Tibial nerve (tissue), 4 donors: ENCODE data around the gene POU3F2. TPM values are rescaled to one million over a fixed set of nuclear protein-coding genes. Genes with fewer than 3 reads are reported as not detected.
A peak's percentile ranks its signal among the peaks of the same experiment; 100 is the strongest.

Experiments
- DNase-seq, 2 donors: peaks; one replicate each; pipeline ENCODE4 v3.0.0-alpha.2; 2019; ENCODE audit warnings: low spot score in 2 of 2
- H3K27ac ChIP-seq, 4 donors: fragments of 200-600 bp; sonication (generic) in 3 of 4; one replicate each; pipeline ENCODE4 v1.5.1; 2017 to 2019; ENCODE audit warnings: mild to moderate bottlenecking in 1 of 4
- H3K27me3 ChIP-seq, 2 donors: fragments of 200-600 bp; sonication (generic) in 1 of 2; one replicate each; pipeline versions ENCODE4 v1.5.1 to v1.6.0; 2017 to 2019
- H3K36me3 ChIP-seq, 3 donors: fragments of 200-600 bp; sonication (generic); one replicate each; pipeline ENCODE4 v1.5.1; 2018 to 2019
- H3K4me1 ChIP-seq, 4 donors: fragments of 200-600 bp; sonication (generic) in 3 of 4; one replicate each; pipeline ENCODE4 v1.5.1; 2017 to 2019
- H3K4me3 ChIP-seq, 4 donors: fragments of 200-600 bp; sonication (generic) in 3 of 4; one replicate each; pipeline ENCODE4 v1.5.1; 2017 to 2019; ENCODE audit warnings: mild to moderate bottlenecking in 1 of 4, moderate library complexity in 1 of 4
- H3K9me3 ChIP-seq, 4 donors: fragments of 200-600 bp; sonication (generic) in 3 of 4; one replicate each; pipeline ENCODE4 v1.5.1; 2017 to 2019
- CTCF ChIP-seq, 5 experiments: fragments of 200-600 bp in 3 of 5; fragments of 450-650 bp in 2 of 5; sonication (generic) in 3 of 5; IDR thresholded peaks; one replicate each; pipeline ENCODE4 v1.5.1; 2016 to 2019; ENCODE audit warnings: antibody characterized with exemption in 5 of 5, mild to moderate bottlenecking in 3 of 5, moderate library complexity in 2 of 5
- EP300 ChIP-seq, 2 donors: sonication (generic); formaldehyde crosslinking; IDR thresholded peaks; one replicate each; pipeline ENCODE4 v1.6.1; 2017; ENCODE audit warnings: antibody characterized with exemption in 2 of 2, mild to moderate bottlenecking in 1 of 2
- POLR2A ChIP-seq, 2 donors: fragments of 450-650 bp; IDR thresholded peaks; one replicate each; pipeline ENCODE4 v1.6.1; 2017; ENCODE audit warnings: antibody characterized with exemption in 2 of 2, mild to moderate bottlenecking in 2 of 2, moderate library complexity in 2 of 2
- WGBS, 2 donors: methylation state at CpG; one replicate each; pipeline ENCODE4 v1.1.5; 2018; 5-methylcytosine and 5-hydroxymethylcytosine counted together
- total RNA-seq, 4 donors: library from RNA; depleted of rRNA; stranded (reverse); fragments of >200 nt; gene quantifications; one replicate each; pipeline ENCODE4 v1.1.0, GENCODE V29; 2016

POU3F2 gene
- total RNA-seq, 4 donors from 2014 or later, result 1.8 to 4.4 (median 3.6) TPM

GRCh38 chr6:98875375-98875774 lies 41.0 kb downstream of the POU3F2 start:
- TF ChIP-seq CTCF (IDR thresholded peaks at IDR 0.05), result no peak
- Histone ChIP-seq H3K36me3 (peaks cover 0 to 50% (median 0%) of the 10 kb centered on the region in 3 donors), H3K27ac (no peak overlapping the region), H3K4me3 (no peak overlapping the region), H3K9me3 (no peaks in the 10 kb centered on the region), H3K4me1 (peaks cover 0 to 11% (median 0%) of the 10 kb centered on the region in 4 donors), H3K27me3 (no peaks in the 10 kb centered on the region)
- DNase-seq, result no peak
- WGBS, 2 donors, result 44 to 61% methylated on average over 2 of the region's 2 CpGs

- no peak for DNase-seq
- peaks cover 0 to 43% (median 0%) of the 10 kb centered on the region in 3 donors for H3K36me3 ChIP-seq
- 0 to 79% methylated on average over 1 of the region's 1 CpG for WGBS, 2 donors
- no peaks in the 10 kb centered on the region for H3K27me3 ChIP-seq
- no peaks in the 10 kb centered on the region for H3K9me3 ChIP-seq
- H3K4me3 ChIP-seq, result no peak overlapping the region
- TF ChIP-seq EP300 (IDR thresholded peaks at IDR 0.05), result no peak
- TF ChIP-seq POLR2A (IDR thresholded peaks at IDR 0.05), result no peak
- no peak for TF ChIP-seq CTCF (IDR thresholded peaks at IDR 0.05)
- peak overlapping the region in 2 of 4 donors; percentile 2 to 29 for H3K27ac ChIP-seq
- peaks cover 0 to 11% (median 0%) of the 10 kb centered on the region in 4 donors for H3K4me1 ChIP-seq
Measured at GRCh38 chr6:98877250-98877649, 42.9 kb downstream of the POU3F2 start.

GRCh38 chr6:98880486-98880885 lies 46.1 kb downstream of the POU3F2 start:
- H3K36me3 ChIP-seq, result peaks cover 0 to 32% (median 0%) of the 10 kb centered on the region in 3 donors
- peaks cover 0 to 11% (median 0%) of the 10 kb centered on the region in 4 donors for H3K4me1 ChIP-seq
- TF ChIP-seq EP300 (IDR thresholded peaks at IDR 0.05), result no peak
- no peak for TF ChIP-seq POLR2A (IDR thresholded peaks at IDR 0.05)
- TF ChIP-seq CTCF (IDR thresholded peaks at IDR 0.05), result no peak
- H3K9me3 ChIP-seq, result no peaks in the 10 kb centered on the region
- no peaks in the 10 kb centered on the region for H3K27me3 ChIP-seq
- no peak for DNase-seq
- no peak overlapping the region for H3K4me3 ChIP-seq
- H3K27ac ChIP-seq, result no peak overlapping the region

GRCh38 chr6:98885330-98885729 lies 51.0 kb downstream of the POU3F2 start:
- DNase-seq, result no peak
- 91 to 95% methylated on average over 3 of the region's 3 CpGs for WGBS, 2 donors
- no peaks in the 10 kb centered on the region for H3K27me3 ChIP-seq
- H3K9me3 ChIP-seq, result no peaks in the 10 kb centered on the region
- TF ChIP-seq CTCF (IDR thresholded peaks at IDR 0.05), result no peak
- no peak for TF ChIP-seq EP300 (IDR thresholded peaks at IDR 0.05)
- no peak for TF ChIP-seq POLR2A (IDR thresholded peaks at IDR 0.05)
- no peak overlapping the region for H3K4me3 ChIP-seq
- H3K4me1 ChIP-seq, result no peaks in the 10 kb centered on the region
- H3K36me3 ChIP-seq, result peaks cover 0 to 42% (median 0%) of the 10 kb centered on the region in 3 donors
- H3K27ac ChIP-seq, result no peak overlapping the region

- TF ChIP-seq POLR2A (IDR thresholded peaks at IDR 0.05) (no peak), CTCF (IDR thresholded peaks at IDR 0.05) (no peak), EP300 (IDR thresholded peaks at IDR 0.05) (no peak)
- Histone ChIP-seq H3K9me3 (no peaks in the 10 kb centered on the region), H3K4me3 (no peak overlapping the region)
Measured at GRCh38 chr6:98887650-98888049, 53.3 kb downstream of the POU3F2 start.

More at GRCh38 chr6:98887650-98888049, 53.3 kb downstream of the POU3F2 start:
- no peaks in the 10 kb centered on the region for H3K27me3 ChIP-seq
- peaks cover 0 to 44% (median 0%) of the 10 kb centered on the region in 3 donors for H3K36me3 ChIP-seq
- no peak for DNase-seq
- no peak overlapping the region for H3K27ac ChIP-seq
- 96 to 97% methylated on average over 3 of the region's 3 CpGs for WGBS, 2 donors
- H3K4me1 ChIP-seq, result no peaks in the 10 kb centered on the region

Other genes with a start within 250 kb of the POU3F2 start
- 10 to 100 TPM; 23.9 to 38.0 (median 28.7) TPM for gene FBXL4, start 113.4 kb downstream of the POU3F2 start, total RNA-seq